Measurements from ENCODE around the gene DNAJA4.
"Not testable (repeated sequence)": the region's sequence is repeated elsewhere in the genome, so short reads cannot be mapped to it uniquely, and the experiment has no call there.

The DNAJA4 gene

GRCh38 chr15:78244101-78244500, 20.3 kb upstream of the DNAJA4 start:
- no peak for DNase-seq (ENCODE audit: low spot score)

- no peak for DNase-seq (ENCODE audit: low spot score)
Measured at GRCh38 chr15:78244893-78245292, 19.5 kb upstream of the DNAJA4 start.

GRCh38 chr15:78245392-78245791, 19.0 kb upstream of the DNAJA4 start:
- not testable (repeated sequence) for DNase-seq (ENCODE audit: low spot score)

GRCh38 chr15:78245976-78246620, 18.3 kb upstream of the DNAJA4 start:
- not testable (repeated sequence) for DNase-seq (ENCODE audit: low spot score)

- no peak for DNase-seq (ENCODE audit: low spot score)
Measured at GRCh38 chr15:78247911-78248310, 16.5 kb upstream of the DNAJA4 start.

GRCh38 chr15:78249131-78249530, 15.2 kb upstream of the DNAJA4 start:
- no peak for DNase-seq (ENCODE audit: low spot score)

- DNase-seq (ENCODE audit: low spot score): no peak
Measured at GRCh38 chr15:78251136-78251535, 13.2 kb upstream of the DNAJA4 start.

- DNase-seq (ENCODE audit: low spot score): no peak
Measured at GRCh38 chr15:78255421-78256043, 8.8 kb upstream of the DNAJA4 start.

- no peak for DNase-seq (ENCODE audit: low spot score)
Measured at GRCh38 chr15:78256044-78256437, 8.3 kb upstream of the DNAJA4 start.

- no peak for DNase-seq (ENCODE audit: low spot score)
Measured at GRCh38 chr15:78257681-78258080, 6.7 kb upstream of the DNAJA4 start.

- DNase-seq (ENCODE audit: low spot score): no peak
Measured at GRCh38 chr15:78259232-78259631, 5.1 kb upstream of the DNAJA4 start.

GRCh38 chr15:78260489-78260888, 3.9 kb upstream of the DNAJA4 start:
- no peak for DNase-seq (ENCODE audit: low spot score)

GRCh38 chr15:78261062-78261461, 3.3 kb upstream of the DNAJA4 start:
- no peak for DNase-seq (ENCODE audit: low spot score)

GRCh38 chr15:78263351-78263781, 996 bp upstream of the DNAJA4 start:
- no peak for DNase-seq (ENCODE audit: low spot score)

GRCh38 chr15:78263907-78264303, 457 bp upstream of the DNAJA4 start:
- no peak for DNase-seq (ENCODE audit: low spot score)

GRCh38 chr15:78265137-78265460, 737 bp downstream of the DNAJA4 start:
- DNase-seq (ENCODE audit: low spot score): no peak

- DNase-seq (ENCODE audit: low spot score): no peak
Measured at GRCh38 chr15:78265752-78266224, 1.4 kb downstream of the DNAJA4 start.

GRCh38 chr15:78266229-78266628, 1.9 kb downstream of the DNAJA4 start:
- no peak for DNase-seq (ENCODE audit: low spot score)

- DNase-seq (ENCODE audit: low spot score): no peak
Measured at GRCh38 chr15:78266806-78267205, 2.4 kb downstream of the DNAJA4 start.

GRCh38 chr15:78272316-78272715, 8.0 kb downstream of the DNAJA4 start:
- DNase-seq (ENCODE audit: low spot score): no peak

GRCh38 chr15:78272776-78273175, 8.4 kb downstream of the DNAJA4 start:
- no peak for DNase-seq (ENCODE audit: low spot score)

- DNase-seq (ENCODE audit: low spot score): no peak
Measured at GRCh38 chr15:78274994-78275393, 10.6 kb downstream of the DNAJA4 start.

- no peak for DNase-seq (ENCODE audit: low spot score)
Measured at GRCh38 chr15:78276064-78276943, 11.9 kb downstream of the DNAJA4 start.

Measured in HuH-7.5 (cell line).